Urinary bladder (tissue), 4 donors: ENCODE measurements around the gene LHPP. TPM values are rescaled to one million over a fixed set of nuclear protein-coding genes. Genes with fewer than 3 reads are reported as not detected.

Source experiments
- DNase-seq: peaks from one replicate; pipeline ENCODE4 v3.0.0-alpha.2; 2015; ENCODE audit errors: extremely low spot score
- H3K27ac ChIP-seq: one replicate; pipeline ENCODE4 v1.5.1; 2013; ENCODE audit warnings: low read depth, mild to moderate bottlenecking, moderate library complexity
- H3K36me3 ChIP-seq: one replicate; pipeline ENCODE4 v1.6.1; 2013; ENCODE audit warnings: mild to moderate bottlenecking, moderate library complexity; ENCODE audit not compliant: insufficient read depth
- H3K4me1 ChIP-seq: one replicate; pipeline ENCODE4 v1.6.1; 2013; ENCODE audit warnings: mild to moderate bottlenecking, moderate library complexity; ENCODE audit not compliant: insufficient read depth
- H3K4me3 ChIP-seq: one replicate; pipeline ENCODE4 v1.5.1; 2013; ENCODE audit warnings: low read depth, low read length
- WGBS: extraction: QIAGEN DNeasy Blood & Tissue Kit; methylation state at CpG from one replicate; pipeline ENCODE4 v1.1.7; 2013; 5-methylcytosine and 5-hydroxymethylcytosine counted together
- polyA plus RNA-seq: library from polyadenylated mRNA; stranded (reverse); fragments of 200-250 nt; gene quantifications from one replicate; pipeline ENCODE4 v1.2.3, GENCODE V29; 2013
- total RNA-seq: library from RNA; depleted of rRNA; stranded (reverse); fragments of >200 nt; gene quantifications from one replicate; pipeline ENCODE4 v1.2.3, GENCODE V29; 2014
- donor health status: healthy with polysubstance abuse.
- donor health status: healthy.

LHPP gene
- total and polyA plus RNA-seq, 2 donors, result 6.6 to 15.8 TPM

GRCh38 chr10:124592736-124593430 is 131.3 kb downstream of the LHPP start:
- no peak overlapping the region for H3K4me3 ChIP-seq
- DNase-seq, result no peak
- WGBS, result 81% methylated on average over 26 of the region's 26 CpGs

GRCh38 chr10:124593431-124593985 is 131.9 kb downstream of the LHPP start:
- no peak for DNase-seq
- H3K4me3 ChIP-seq, result no peak overlapping the region
- WGBS, result 94% methylated on average over 17 of the region's 17 CpGs
- H3K36me3 ChIP-seq, result no peaks in the 10 kb centered on the region
- peaks cover 1% of the 10 kb centered on the region for H3K4me1 ChIP-seq
- H3K27ac ChIP-seq, result no peak overlapping the region

More at GRCh38 chr10:124592736-124593430, 131.3 kb downstream of the LHPP start:
- Histone ChIP-seq H3K36me3 (no peaks in the 10 kb centered on the region), H3K27ac (no peak overlapping the region), H3K4me1 (peaks cover 1% of the 10 kb centered on the region)

GRCh38 chr10:124594240-124594639 is 132.6 kb downstream of the LHPP start:
- H3K4me3 ChIP-seq, result no peak overlapping the region
- no peak for DNase-seq
- 93% methylated on average over 6 of the region's 6 CpGs for WGBS
- no peaks in the 10 kb centered on the region for H3K36me3 ChIP-seq
- H3K4me1 ChIP-seq, result no peaks in the 10 kb centered on the region
- no peak overlapping the region for H3K27ac ChIP-seq

GRCh38 chr10:124595143-124595883 is 133.7 kb downstream of the LHPP start:
- H3K4me3 ChIP-seq, result no peak overlapping the region
- no peaks in the 10 kb centered on the region for H3K4me1 ChIP-seq
- WGBS, result 95% methylated on average over 9 of the region's 9 CpGs
- H3K36me3 ChIP-seq, result no peaks in the 10 kb centered on the region
- no peak overlapping the region for H3K27ac ChIP-seq
- no peak for DNase-seq

GRCh38 chr10:124596116-124596785 is 134.6 kb downstream of the LHPP start:
- Histone ChIP-seq H3K36me3 (no peaks in the 10 kb centered on the region), H3K4me3 (no peak overlapping the region), H3K27ac (no peak overlapping the region), H3K4me1 (no peaks in the 10 kb centered on the region)
- 91% methylated on average over 18 of the region's 18 CpGs for WGBS
- no peak for DNase-seq

GRCh38 chr10:124596962-124597845 is 135.6 kb downstream of the LHPP start:
- DNase-seq, result no peak
- H3K27ac ChIP-seq, result no peak overlapping the region
- no peaks in the 10 kb centered on the region for H3K4me1 ChIP-seq
- 78% methylated on average over 21 of the region's 21 CpGs for WGBS
- no peak overlapping the region for H3K4me3 ChIP-seq
- no peaks in the 10 kb centered on the region for H3K36me3 ChIP-seq

- no peak overlapping the region for H3K27ac ChIP-seq
- H3K4me1 ChIP-seq, result no peaks in the 10 kb centered on the region
- no peak for DNase-seq
- no peak overlapping the region for H3K4me3 ChIP-seq
- H3K36me3 ChIP-seq, result no peaks in the 10 kb centered on the region
- 78% methylated on average over 10 of the region's 10 CpGs for WGBS
These were observed 136.2 kb downstream of the LHPP start for GRCh38 chr10:124597846-124598165.

GRCh38 chr10:124598196-124598595 is 136.6 kb downstream of the LHPP start:
- Histone ChIP-seq H3K27ac (no peak overlapping the region), H3K4me1 (no peaks in the 10 kb centered on the region), H3K36me3 (no peaks in the 10 kb centered on the region), H3K4me3 (no peak overlapping the region)
- WGBS, result 94% methylated on average over 6 of the region's 6 CpGs
- no peak for DNase-seq

GRCh38 chr10:124598773-124599587 is 137.4 kb downstream of the LHPP start:
- no peak overlapping the region for H3K27ac ChIP-seq
- no peak overlapping the region for H3K4me3 ChIP-seq
- no peaks in the 10 kb centered on the region for H3K36me3 ChIP-seq
- DNase-seq, result no peak
- H3K4me1 ChIP-seq, result no peaks in the 10 kb centered on the region
- 97% methylated on average over 13 of the region's 13 CpGs for WGBS

GRCh38 chr10:124599588-124600050 is 138.0 kb downstream of the LHPP start:
- DNase-seq, result no peak
- WGBS, result 94% methylated on average over 7 of the region's 7 CpGs
- Histone ChIP-seq H3K36me3 (no peaks in the 10 kb centered on the region), H3K27ac (no peak overlapping the region), H3K4me3 (no peak overlapping the region), H3K4me1 (no peaks in the 10 kb centered on the region)

GRCh38 chr10:124600051-124600880 is 138.6 kb downstream of the LHPP start:
- H3K4me1 ChIP-seq, result no peaks in the 10 kb centered on the region
- H3K36me3 ChIP-seq, result no peaks in the 10 kb centered on the region
- H3K27ac ChIP-seq, result no peak overlapping the region
- DNase-seq, result no peak
- no peak overlapping the region for H3K4me3 ChIP-seq
- 94% methylated on average over 18 of the region's 18 CpGs for WGBS

GRCh38 chr10:124601016-124601415 is 139.4 kb downstream of the LHPP start:
- Histone ChIP-seq H3K36me3 (no peaks in the 10 kb centered on the region), H3K4me3 (no peak overlapping the region), H3K4me1 (no peaks in the 10 kb centered on the region), H3K27ac (no peak overlapping the region)
- no peak for DNase-seq
- WGBS, result 98% methylated on average over 12 of the region's 12 CpGs
